Mucosa of rectum (tissue), 2 donors: ENCODE data around the gene HRH1.
A peak's percentile ranks its signal among the peaks of the same experiment; 100 is the strongest.
"Not testable (repeated sequence)": the region's sequence is repeated elsewhere in the genome, so short reads cannot be mapped to it uniquely, and the experiment has no call there.

Source experiments
- H3K27ac ChIP-seq, 2 donors: one replicate each; pipeline ENCODE4 v1.7.0; 2013; ENCODE audit warnings: inconsistent platforms in 2 of 2, low read depth in 2 of 2, low read length in 2 of 2
- H3K27me3 ChIP-seq, 2 donors: one replicate each; pipeline ENCODE4 v1.7.0; 2013; ENCODE audit warnings: low read length in 2 of 2; ENCODE audit not compliant: control insufficient read depth in 2 of 2, insufficient read depth in 2 of 2
- H3K36me3 ChIP-seq, 2 donors: one replicate each; pipeline ENCODE4 v1.7.0; 2013; ENCODE audit warnings: low read length in 2 of 2; ENCODE audit not compliant: control insufficient read depth in 2 of 2, insufficient read depth in 2 of 2
- H3K4me1 ChIP-seq, 2 donors: one replicate each; pipeline ENCODE4 v1.7.0; 2013; ENCODE audit warnings: low read length in 2 of 2, mild to moderate bottlenecking in 1 of 2; ENCODE audit not compliant: control insufficient read depth in 2 of 2, insufficient read depth in 2 of 2
- H3K4me3 ChIP-seq, 2 donors: one replicate each; pipeline ENCODE4 v1.7.0; 2013; ENCODE audit warnings: low read length in 2 of 2
- H3K9ac ChIP-seq, 2 donors: one replicate each; pipeline ENCODE4 v1.7.0; 2013; ENCODE audit warnings: low read length in 2 of 2, low read depth in 1 of 2, mild to moderate bottlenecking in 1 of 2
- H3K9me3 ChIP-seq, 2 donors: one replicate each; pipeline ENCODE4 v1.7.0; 2013; ENCODE audit warnings: low read length in 2 of 2; ENCODE audit not compliant: control insufficient read depth in 2 of 2
- donor health status: healthy.
- donor health status: Normal muscosa, but diverticular disease.

The HRH1 gene, protein sequence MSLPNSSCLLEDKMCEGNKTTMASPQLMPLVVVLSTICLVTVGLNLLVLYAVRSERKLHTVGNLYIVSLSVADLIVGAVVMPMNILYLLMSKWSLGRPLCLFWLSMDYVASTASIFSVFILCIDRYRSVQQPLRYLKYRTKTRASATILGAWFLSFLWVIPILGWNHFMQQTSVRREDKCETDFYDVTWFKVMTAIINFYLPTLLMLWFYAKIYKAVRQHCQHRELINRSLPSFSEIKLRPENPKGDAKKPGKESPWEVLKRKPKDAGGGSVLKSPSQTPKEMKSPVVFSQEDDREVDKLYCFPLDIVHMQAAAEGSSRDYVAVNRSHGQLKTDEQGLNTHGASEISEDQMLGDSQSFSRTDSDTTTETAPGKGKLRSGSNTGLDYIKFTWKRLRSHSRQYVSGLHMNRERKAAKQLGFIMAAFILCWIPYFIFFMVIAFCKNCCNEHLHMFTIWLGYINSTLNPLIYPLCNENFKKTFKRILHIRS

GRCh38 chr3:11154036-11154952, at the start of gene HRH1:
Gene HRH1 (plus strand): TSS chr3:11154493. CDS start chr3:11259038, 104,545 bp downstream.
- Histone ChIP-seq H3K9ac (peak within 1 kb of the TSS; percentile 6 to 48), H3K4me3 (peak within 1 kb of the TSS; percentile 55 to 73), H3K27me3 (peaks cover 9 to 16% of the 10 kb centered on the region in 2 donors), H3K36me3 (no peaks in the 10 kb centered on the region), H3K4me1 (peaks cover 10 to 12% of the 10 kb centered on the region in 2 donors), H3K9me3 (no peaks in the 10 kb centered on the region), H3K27ac (peak within 1 kb of the TSS in 1 of 2 donors; percentile 43)

- not testable (repeated sequence) for H3K9me3 ChIP-seq, H3K4me3 ChIP-seq, H3K36me3 ChIP-seq, H3K27me3 ChIP-seq, H3K4me1 ChIP-seq, H3K9ac ChIP-seq, H3K27ac ChIP-seq
These were observed 41.0 kb upstream of the HRH1 start for GRCh38 chr3:11113316-11113715.

DNA sequence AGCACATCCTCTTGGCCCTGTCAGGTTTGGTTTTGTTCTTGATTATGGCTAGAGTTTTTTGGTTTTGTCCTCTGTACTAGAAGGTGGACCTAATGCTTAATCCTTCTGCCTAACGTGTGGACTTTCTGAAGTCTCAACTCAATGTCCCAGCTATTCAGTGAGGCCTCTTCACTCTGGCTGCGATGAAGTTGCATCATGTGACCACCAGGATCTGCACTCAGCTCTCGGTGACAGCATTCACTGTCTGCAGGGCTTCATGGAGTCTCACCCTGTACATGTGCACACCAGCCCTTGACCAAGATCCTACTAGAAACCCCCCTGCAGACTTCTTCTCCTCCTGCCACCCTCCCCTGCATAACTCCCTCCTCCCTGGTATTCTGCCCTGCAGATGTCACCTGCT, 38.7 kb upstream of the HRH1 start:
- no peaks in the 10 kb centered on the region for H3K27me3 ChIP-seq
- no peak overlapping the region for H3K27ac ChIP-seq
- no peaks in the 10 kb centered on the region for H3K36me3 ChIP-seq
- no peak overlapping the region for H3K9ac ChIP-seq
- no peaks in the 10 kb centered on the region for H3K9me3 ChIP-seq
- no peak overlapping the region for H3K4me3 ChIP-seq
- no peaks in the 10 kb centered on the region for H3K4me1 ChIP-seq

GRCh38 chr3:11116336-11117059, 37.8 kb upstream of the HRH1 start:
- Histone ChIP-seq H3K9me3 (no peaks in the 10 kb centered on the region), H3K4me1 (no peaks in the 10 kb centered on the region), H3K9ac (no peak overlapping the region), H3K27me3 (no peaks in the 10 kb centered on the region), H3K36me3 (no peaks in the 10 kb centered on the region), H3K4me3 (no peak overlapping the region), H3K27ac (no peak overlapping the region)

- Histone ChIP-seq H3K9me3 (no peaks in the 10 kb centered on the region), H3K27ac (no peak overlapping the region), H3K4me1 (no peaks in the 10 kb centered on the region), H3K9ac (no peak overlapping the region), H3K27me3 (no peaks in the 10 kb centered on the region), H3K4me3 (no peak overlapping the region), H3K36me3 (no peaks in the 10 kb centered on the region)
These were observed 36.7 kb upstream of the HRH1 start for GRCh38 chr3:11117591-11117990.

- no peak overlapping the region for H3K9ac ChIP-seq
- H3K27me3 ChIP-seq: no peaks in the 10 kb centered on the region
- H3K9me3 ChIP-seq: no peaks in the 10 kb centered on the region
- no peak overlapping the region for H3K4me3 ChIP-seq
- H3K4me1 ChIP-seq: no peaks in the 10 kb centered on the region
- no peak overlapping the region for H3K27ac ChIP-seq
- no peaks in the 10 kb centered on the region for H3K36me3 ChIP-seq
These were observed 36.1 kb upstream of the HRH1 start for GRCh38 chr3:11118181-11118682.

- H3K36me3 ChIP-seq: no peaks in the 10 kb centered on the region
- no peak overlapping the region for H3K27ac ChIP-seq
- H3K9ac ChIP-seq: no peak overlapping the region
- no peaks in the 10 kb centered on the region for H3K4me1 ChIP-seq
- no peaks in the 10 kb centered on the region for H3K9me3 ChIP-seq
- no peak overlapping the region for H3K4me3 ChIP-seq
- H3K27me3 ChIP-seq: no peaks in the 10 kb centered on the region
These were observed 34.0 kb upstream of the HRH1 start for GRCh38 chr3:11120091-11120805.

- no peak overlapping the region for H3K9ac ChIP-seq
- no peak overlapping the region for H3K27ac ChIP-seq
These were observed 27.6 kb upstream of the HRH1 start for GRCh38 chr3:11126653-11127052.

More at GRCh38 chr3:11126653-11127052, 27.6 kb upstream of the HRH1 start:
- Histone ChIP-seq H3K27me3 (no peaks in the 10 kb centered on the region), H3K36me3 (no peaks in the 10 kb centered on the region), H3K4me1 (peaks cover 0 to 3% of the 10 kb centered on the region in 2 donors), H3K9me3 (no peaks in the 10 kb centered on the region), H3K4me3 (no peak overlapping the region)
